T-cell (primary cell): ENCODE results near the gene ACACB. TPM values are rescaled to one million over a fixed set of nuclear protein-coding genes. Genes with fewer than 3 reads are reported as not detected.

ENCODE experiments used
- ATAC-seq, 4 experiments: fragments of 200-7000 bp in 3 of 4; fragments of 150-1000 bp in 1 of 4; cut with Tn5 transposase; replicated peaks in 1 of 4; 1 replicate in 3 of 4; 2 replicates in 1 of 4; pipeline ENCODE4 v1.10.0; 2021; ENCODE audit warnings: moderate library complexity in 3 of 4, mild to moderate bottlenecking in 2 of 4, moderate number of reproducible peaks in 1 of 4
- CTCF ChIA-PET, 2 donors: fragments of 300-600 bp; sonication (Branson Sonifier 250); formaldehyde crosslinking; loops; one replicate each; lab custom pipeline; 2022; ENCODE audit warnings: antibody characterized with exemption in 2 of 2; lab: Charles Lee
- POLR2A ChIA-PET, 2 donors: fragments of 300-600 bp; sonication (Branson Sonifier 250); formaldehyde crosslinking; loops; one replicate each; lab custom pipeline; 2022; ENCODE audit warnings: antibody characterized with exemption in 2 of 2; lab: Charles Lee
- DNase-seq, 35 experiments: peaks; one replicate each; pipeline versions ENCODE4 v3.0.0 to v3.0.0-alpha.2; 2013 to 2023
- H3K27ac ChIP-seq: one replicate; pipeline ENCODE4 v1.5.1; 2013; ENCODE audit warnings: low read length
- H3K27me3 ChIP-seq, 2 experiments: replicated peaks in 1 of 2; 1 replicate in 1 of 2; 2 replicates in 1 of 2; pipeline versions ENCODE4 v1.6.1 to v1.7.0; 2013; ENCODE audit warnings: low read length in 1 of 2, mixed read lengths in 1 of 2; ENCODE audit not compliant: control insufficient read depth in 2 of 2, insufficient read depth in 2 of 2; ENCODE audit errors: extremely low read depth in 1 of 2
- H3K36me3 ChIP-seq, 2 donors: 1 replicate in 1 of 2; 2 replicates in 1 of 2; pipeline versions ENCODE4 v1.6.1 to v1.7.0; 2013; ENCODE audit warnings: low read length in 1 of 2; ENCODE audit not compliant: control insufficient read depth in 2 of 2, insufficient read depth in 1 of 2; ENCODE audit errors: extremely low read depth in 1 of 2
- H3K4me1 ChIP-seq, 2 experiments: 1 replicate in 1 of 2; 2 replicates in 1 of 2; pipeline versions ENCODE4 v1.6.1 to v1.7.0; 2013; ENCODE audit warnings: low read length in 2 of 2, mixed read lengths in 1 of 2; ENCODE audit not compliant: insufficient read depth in 2 of 2, control insufficient read depth in 1 of 2; ENCODE audit errors: extremely low read depth in 1 of 2
- H3K4me3 ChIP-seq, 2 donors: 1 replicate in 1 of 2; 2 replicates in 1 of 2; pipeline versions ENCODE4 v1.5.1 to v1.7.0; 2013; ENCODE audit warnings: mild to moderate bottlenecking in 2 of 2, low read length in 1 of 2, moderate library complexity in 1 of 2; ENCODE audit not compliant: control insufficient read depth in 1 of 2; ENCODE audit errors: extremely low read depth in 1 of 2
- H3K9me3 ChIP-seq: 2 replicates; pipeline ENCODE4 v1.7.0; 2013
- H3K27ac Mint-ChIP-seq, 2 donors: one replicate each; pipeline ENCODE4 v1.8.0; 2020 to 2021; ENCODE audit warnings: mild to moderate bottlenecking in 2 of 2, mixed read lengths in 2 of 2
- H3K27me3 Mint-ChIP-seq, 2 donors: one replicate each; pipeline ENCODE4 v1.8.0; 2021 to 2022; ENCODE audit warnings: mixed read lengths in 2 of 2
- H3K36me3 Mint-ChIP-seq: one replicate; pipeline ENCODE4 v1.8.0; 2021; ENCODE audit warnings: mixed read lengths
- H3K4me1 Mint-ChIP-seq, 3 donors: one replicate each; pipeline ENCODE4 v1.8.0; 2020 to 2022; ENCODE audit warnings: mixed read lengths in 3 of 3, mild to moderate bottlenecking in 1 of 3
- H3K4me3 Mint-ChIP-seq, 3 donors: one replicate each; pipeline ENCODE4 v1.8.0; 2020 to 2022; ENCODE audit warnings: mild to moderate bottlenecking in 3 of 3, mixed read lengths in 3 of 3, moderate library complexity in 3 of 3
- H3K9me3 Mint-ChIP-seq, 3 donors: one replicate each; pipeline ENCODE4 v1.8.0; 2020 to 2022; ENCODE audit warnings: mixed read lengths in 3 of 3
- WGBS: methylation state at CpG from one replicate; pipeline ENCODE4 v1.1.5; 2013; ENCODE audit warnings: missing lambda C conversion rate; ENCODE audit not compliant: insufficient coverage; 5-methylcytosine and 5-hydroxymethylcytosine counted together
- total RNA-seq, 35 experiments: library from RNA in 6 of 35; stranded (reverse) in 6 of 35; fragments of 120-200 nt in 1 of 35; gene quantifications; one replicate each; pipeline versions ENCODE4 v1.2.1 to v1.2.4 and lab custom pipeline; 2013 to 2026

Gene ACACB
- total RNA-seq, 5 donors from 2014 or later (not counting 1 experiment from before 2014, with no cell fraction given) = 24.8 to 34.1 (median 32.1) TPM

DNA sequence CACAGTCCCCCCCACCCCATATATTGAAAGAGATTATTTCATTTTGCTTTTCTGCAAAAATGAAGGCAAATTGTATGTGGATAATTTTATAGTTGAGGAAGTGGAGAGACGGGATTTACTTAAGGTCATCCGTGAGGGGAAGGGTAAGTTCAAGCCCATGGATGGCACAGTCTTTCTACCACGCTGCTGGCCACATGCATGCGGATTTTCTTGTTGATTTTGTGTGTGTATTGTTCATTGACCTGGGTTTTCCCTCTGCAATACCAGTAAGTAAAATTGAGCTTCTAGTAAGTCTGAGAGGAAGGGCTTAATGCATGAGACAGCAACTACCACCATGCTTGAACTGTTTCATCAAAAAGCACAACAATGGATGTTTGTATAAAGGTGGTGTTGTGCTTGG lies 35.1 kb downstream of the ACACB start:
- Histone ChIP-seq H3K9me3 (no peaks in the 10 kb centered on the region), H3K27ac (no peak overlapping the region), H3K36me3 (no peaks in the 10 kb centered on the region), H3K4me3 (no peak overlapping the region), H3K4me1 (peaks cover 5 to 16% of the 10 kb centered on the region in 2 experiments), H3K27me3 (no peaks in the 10 kb centered on the region)
- 98% methylated on average over 3 of the region's 4 CpGs for WGBS
- H3K27ac Mint-ChIP-seq = peak overlapping the region in 1 of 2 donors; percentile 34
- peaks cover 6% of the 10 kb centered on the region for H3K36me3 Mint-ChIP-seq
- ChIA-PET CTCF (no interaction called here), POLR2A (no interaction called here)
- H3K9me3 Mint-ChIP-seq = no peaks in the 10 kb centered on the region
- DNase-seq (no peak), ATAC-seq (no peak)
- H3K4me3 Mint-ChIP-seq = no peak overlapping the region
- H3K27me3 Mint-ChIP-seq = no peaks in the 10 kb centered on the region
- H3K4me1 Mint-ChIP-seq = peaks cover 19 to 20% (median 19%) of the 10 kb centered on the region in 3 donors

DNA sequence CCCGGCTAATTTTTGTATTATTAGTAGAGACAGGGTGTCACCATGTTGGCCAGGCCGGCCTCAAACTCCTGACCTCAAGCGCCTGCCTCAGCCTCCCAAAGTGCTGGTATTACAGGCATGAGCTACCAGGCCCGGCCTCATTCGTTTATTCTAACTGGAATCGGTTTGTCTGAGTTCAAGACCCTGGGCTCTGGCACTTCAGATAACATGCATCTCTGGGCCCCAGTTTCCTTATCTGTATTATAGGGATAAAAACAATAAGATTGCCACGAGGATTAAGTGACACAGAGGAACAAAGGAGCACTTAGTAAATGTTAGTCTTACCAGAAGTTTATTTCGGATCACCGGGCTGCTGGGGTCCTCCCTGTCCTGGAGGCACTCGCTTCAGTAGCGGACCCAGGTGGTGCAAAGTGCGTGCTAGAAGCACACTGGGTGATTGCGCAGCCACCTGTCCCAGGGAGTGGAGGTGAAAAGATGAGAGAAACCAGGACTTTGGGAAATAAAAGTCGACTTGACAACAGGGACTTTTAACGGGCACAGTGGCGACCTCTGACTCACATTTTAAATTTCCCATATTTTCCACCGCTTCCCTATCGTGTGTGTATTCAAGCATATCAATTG lies 37.5 kb downstream of the ACACB start:
- peak overlapping the region; percentile 89 to 91 (median 91) for H3K4me3 Mint-ChIP-seq
- Histone ChIP-seq H3K36me3 (no peaks in the 10 kb centered on the region), H3K4me3 (peak overlapping the region in 1 of 2 donors; percentile 82), H3K27me3 (no peaks in the 10 kb centered on the region), H3K9me3 (no peaks in the 10 kb centered on the region), H3K4me1 (peaks cover 5 to 16% of the 10 kb centered on the region in 2 experiments), H3K27ac (peak overlapping the region; percentile 49)
- ATAC-seq (no peak), DNase-seq (peak in 3 of 35 experiments; percentile 3 to 6 (median 4))
- CTCF ChIA-PET = interaction anchor here (0.6 to 0.7 kb wide), 4 partner anchors 20 to 1409 kb away, joined by 3 to 5 read pairs (median 4); no protein-coding TSS in a partner anchor
- peak overlapping the region; percentile 78 to 89 for H3K27ac Mint-ChIP-seq
- no peaks in the 10 kb centered on the region for H3K27me3 Mint-ChIP-seq
- H3K4me1 Mint-ChIP-seq = peaks cover 19 to 25% (median 20%) of the 10 kb centered on the region in 3 donors
- POLR2A ChIA-PET = interaction anchor here in 1 of 2 donors (0.5 to 0.6 kb wide), 3 partner anchors 25 to 464 kb away, joined by 3 to 7 read pairs (median 5); no protein-coding TSS in a partner anchor
- H3K36me3 Mint-ChIP-seq = no peaks in the 10 kb centered on the region
- 73% methylated on average over 7 of the region's 18 CpGs for WGBS
- no peaks in the 10 kb centered on the region for H3K9me3 Mint-ChIP-seq

DNA sequence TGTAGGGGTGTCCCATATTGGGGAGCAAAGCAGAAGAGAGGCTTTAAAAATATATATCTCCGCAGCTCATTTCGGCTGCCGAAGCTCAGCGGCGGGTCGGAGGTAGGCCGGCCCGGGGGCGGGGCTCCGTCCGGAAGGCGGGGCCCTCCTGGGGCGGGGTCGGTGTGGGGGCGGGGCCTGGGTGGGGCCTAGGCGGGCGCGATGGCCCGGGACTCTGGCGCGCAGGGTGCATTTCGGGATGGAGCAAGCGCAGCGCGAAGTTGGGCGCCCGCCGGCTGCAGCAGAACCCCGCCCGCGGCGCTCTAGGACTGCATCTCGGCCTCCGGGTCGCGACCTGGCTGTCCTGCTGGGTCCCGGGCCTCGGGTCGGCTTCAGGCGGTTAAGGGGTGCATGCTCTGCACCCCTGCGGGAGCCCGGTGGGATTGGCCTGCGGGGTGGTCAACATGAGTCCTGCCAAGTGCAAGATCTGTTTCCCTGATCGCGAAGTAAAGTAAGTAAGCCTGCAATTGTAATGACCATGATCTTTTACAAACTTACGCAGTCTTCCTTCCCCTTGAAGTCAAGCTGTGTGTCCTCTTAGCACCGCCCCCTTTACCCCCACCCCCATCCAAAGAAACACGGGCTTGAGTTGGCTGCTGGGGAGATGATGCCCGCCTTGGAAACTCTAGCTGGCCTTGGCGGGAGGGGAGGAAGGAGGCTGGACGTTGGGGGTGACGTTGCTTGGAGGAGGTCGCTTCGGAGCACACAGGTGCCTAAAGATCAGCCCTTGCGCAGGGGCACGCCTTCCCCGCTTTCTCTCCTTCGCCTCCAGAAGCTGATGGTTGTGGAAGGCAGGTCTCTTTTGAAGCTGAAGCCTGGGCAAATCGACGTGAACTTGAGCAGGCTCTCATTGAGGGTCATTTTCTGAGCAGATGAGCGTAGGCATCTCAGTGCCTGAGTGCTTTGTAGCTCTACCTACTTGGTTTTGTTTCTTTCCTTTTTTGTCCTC lies 38.4 kb downstream of the ACACB start:
- Histone ChIP-seq H3K27ac (peak overlapping the region; percentile 60), H3K4me1 (peaks cover 5 to 16% of the 10 kb centered on the region in 2 experiments), H3K9me3 (no peaks in the 10 kb centered on the region), H3K4me3 (peak overlapping the region; percentile 82 to 83), H3K36me3 (no peaks in the 10 kb centered on the region), H3K27me3 (no peaks in the 10 kb centered on the region)
- WGBS = 2% methylated on average over 36 of the region's 61 CpGs
- CTCF ChIA-PET = interaction anchor here (0.6 to 1.2 kb wide), 9 partner anchors 19 to 1410 kb away, joined by 3 to 7 read pairs (median 5); partner anchors contain the start of gene ALKBH2 (in 1 of the 2)
- H3K4me3 Mint-ChIP-seq = peak overlapping the region; percentile 89 to 91 (median 91)
- H3K27ac Mint-ChIP-seq = peak overlapping the region; percentile 78 to 89
- H3K9me3 Mint-ChIP-seq = no peaks in the 10 kb centered on the region
- peaks cover 19 to 25% (median 20%) of the 10 kb centered on the region in 3 donors for H3K4me1 Mint-ChIP-seq
- POLR2A ChIA-PET = interaction anchor here (0.5 to 0.6 kb wide), 5 partner anchors 24 to 966 kb away, joined by 3 to 5 read pairs (median 3); partner anchors contain the start of gene UNG (in 1 of the 2)
- no peaks in the 10 kb centered on the region for H3K36me3 Mint-ChIP-seq
- no peaks in the 10 kb centered on the region for H3K27me3 Mint-ChIP-seq
- peak; percentile 45 to 86 (median 72) for DNase-seq
- peak; percentile 94 to 99 (median 96) for ATAC-seq

DNA sequence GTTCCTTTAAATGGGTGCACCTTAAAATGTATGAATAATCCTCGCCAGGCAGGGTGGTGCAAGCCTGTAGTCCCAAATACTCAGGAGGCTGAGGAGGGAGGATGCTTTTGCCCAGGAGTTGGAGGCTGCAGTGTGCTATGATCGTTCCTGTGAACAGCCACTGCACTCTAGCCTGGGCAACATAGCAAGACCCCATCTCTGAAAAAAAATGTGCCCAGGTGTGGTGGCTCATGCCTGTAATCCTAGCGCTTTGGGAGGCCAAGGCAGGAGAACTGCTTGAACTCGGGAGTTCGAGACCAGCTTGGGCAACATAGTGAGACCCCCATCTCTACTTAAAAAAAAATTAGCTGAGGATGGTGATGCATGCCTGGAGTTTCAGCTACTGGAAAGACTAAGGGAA lies 39.6 kb downstream of the ACACB start:
- ChIA-PET CTCF (no interaction called here), POLR2A (no interaction called here)
- Mint-ChIP-seq H3K27ac (no peak overlapping the region), H3K4me1 (peaks cover 19 to 25% (median 20%) of the 10 kb centered on the region in 3 donors), H3K27me3 (no peaks in the 10 kb centered on the region), H3K4me3 (peak overlapping the region in 2 of 3 donors; percentile 89 to 91), H3K9me3 (no peaks in the 10 kb centered on the region), H3K36me3 (no peaks in the 10 kb centered on the region)
- 100% methylated on average over 2 of the region's 5 CpGs for WGBS
- Histone ChIP-seq H3K27me3 (no peaks in the 10 kb centered on the region), H3K27ac (no peak overlapping the region), H3K36me3 (no peaks in the 10 kb centered on the region), H3K4me1 (peaks cover 5 to 16% of the 10 kb centered on the region in 2 experiments), H3K4me3 (no peak overlapping the region), H3K9me3 (no peaks in the 10 kb centered on the region)
- DNase-seq (no peak), ATAC-seq (no peak)

DNA sequence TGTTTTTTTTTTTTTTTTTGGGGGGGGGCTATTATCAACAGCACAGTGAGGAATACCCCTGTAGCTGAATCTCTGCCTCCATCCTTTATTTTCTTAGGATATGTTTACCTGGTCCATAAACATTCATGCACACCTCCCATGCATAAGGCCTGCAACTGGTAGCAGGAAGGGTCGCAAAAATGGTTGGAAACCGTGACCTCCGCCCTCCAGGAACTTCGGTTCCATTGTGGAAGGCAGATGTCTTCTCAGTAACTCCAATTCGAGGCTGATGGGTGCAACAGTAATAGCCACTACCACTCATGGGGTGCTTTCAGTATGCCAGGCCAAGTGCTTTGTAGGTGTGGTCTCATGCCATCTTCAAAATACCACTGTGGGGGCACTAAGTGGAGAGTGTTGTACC lies 40.2 kb downstream of the ACACB start:
- Mint-ChIP-seq H3K9me3 (no peaks in the 10 kb centered on the region), H3K36me3 (no peaks in the 10 kb centered on the region), H3K27me3 (no peaks in the 10 kb centered on the region), H3K4me1 (peaks cover 19 to 25% (median 20%) of the 10 kb centered on the region in 3 donors), H3K4me3 (no peak overlapping the region), H3K27ac (no peak overlapping the region)
- no peak overlapping the region for H3K4me3 ChIP-seq
- WGBS = 100% methylated on average over 3 of the region's 5 CpGs
- peaks cover 5 to 16% of the 10 kb centered on the region in 2 experiments for H3K4me1 ChIP-seq
- no peaks in the 10 kb centered on the region for H3K9me3 ChIP-seq
- H3K36me3 ChIP-seq = no peaks in the 10 kb centered on the region
- DNase-seq (no peak), ATAC-seq (no peak)
- H3K27me3 ChIP-seq = no peaks in the 10 kb centered on the region
- ChIA-PET POLR2A (no interaction called here), CTCF (no interaction called here)
- H3K27ac ChIP-seq = no peak overlapping the region

DNA sequence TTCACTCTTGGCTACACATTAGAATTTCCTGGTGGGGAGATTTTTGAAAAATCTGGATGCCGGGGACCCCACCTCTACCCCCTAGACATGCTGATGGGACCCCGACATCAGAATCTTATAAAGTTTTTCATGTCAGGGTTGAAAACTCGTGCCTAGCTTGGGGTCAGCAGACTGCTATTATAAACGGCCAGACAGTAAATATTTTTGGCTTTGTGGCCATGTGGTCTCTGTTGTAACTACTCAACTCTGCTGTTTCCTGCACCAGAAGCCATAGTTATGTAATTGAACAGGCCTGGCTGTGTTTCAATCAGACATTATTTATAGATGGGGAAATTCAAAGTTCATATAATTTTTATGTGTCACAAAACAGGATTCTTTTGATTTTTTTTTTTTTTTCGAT lies 41.6 kb downstream of the ACACB start:
- H3K27me3 Mint-ChIP-seq = no peaks in the 10 kb centered on the region
- no peaks in the 10 kb centered on the region for H3K9me3 ChIP-seq
- no peaks in the 10 kb centered on the region for H3K9me3 Mint-ChIP-seq
- H3K36me3 ChIP-seq = no peaks in the 10 kb centered on the region
- H3K27me3 ChIP-seq = no peaks in the 10 kb centered on the region
- POLR2A ChIA-PET = no interaction called here
- H3K27ac ChIP-seq = no peak overlapping the region
- DNase-seq = no peak
- 64% methylated on average over 2 of the region's 5 CpGs for WGBS
- no peak overlapping the region for H3K27ac Mint-ChIP-seq
- peaks cover 5 to 16% of the 10 kb centered on the region in 2 experiments for H3K4me1 ChIP-seq
- no peak overlapping the region for H3K4me3 Mint-ChIP-seq
- H3K4me3 ChIP-seq = no peak overlapping the region
- H3K4me1 Mint-ChIP-seq = peaks cover 19 to 28% (median 20%) of the 10 kb centered on the region in 3 donors
- ATAC-seq = no peak
- H3K36me3 Mint-ChIP-seq = no peaks in the 10 kb centered on the region
- CTCF ChIA-PET = no interaction called here
